IgD-negative memory B cell (primary cell): Measurements from ENCODE around the gene QRICH2. TPM values are rescaled to one million over a fixed set of nuclear protein-coding genes. Genes with fewer than 3 reads are reported as not detected.

Experiments used
- H3K27ac Mint-ChIP-seq, 3 donors: one replicate each; pipeline ENCODE4 v1.8.0; 2020 to 2022; ENCODE audit warnings: mild to moderate bottlenecking in 3 of 3, mixed read lengths in 3 of 3, moderate library complexity in 1 of 3
- H3K27me3 Mint-ChIP-seq: one replicate; pipeline ENCODE4 v1.8.0; 2021; ENCODE audit warnings: mixed read lengths
- H3K36me3 Mint-ChIP-seq: one replicate; pipeline ENCODE4 v1.8.0; 2020; ENCODE audit warnings: mild to moderate bottlenecking, mixed read lengths
- H3K4me1 Mint-ChIP-seq, 3 donors: one replicate each; pipeline ENCODE4 v1.8.0; 2020 to 2022; ENCODE audit warnings: mixed read lengths in 3 of 3, mild to moderate bottlenecking in 1 of 3
- H3K4me3 Mint-ChIP-seq, 4 donors: one replicate each; pipeline ENCODE4 v1.8.0; 2020 to 2022; ENCODE audit warnings: mild to moderate bottlenecking in 4 of 4, mixed read lengths in 4 of 4, moderate library complexity in 3 of 4
- H3K9me3 Mint-ChIP-seq, 3 donors: one replicate each; pipeline ENCODE4 v1.8.0; 2020 to 2021; ENCODE audit warnings: mixed read lengths in 3 of 3, mild to moderate bottlenecking in 1 of 3
- polyA plus RNA-seq: library from polyadenylated mRNA; unstranded; fragments of 300-500 nt; fragmentation: Illumina TruSeq; gene quantifications from one replicate; pipeline ENCODE4 v1.2.3, GENCODE V29; 2021

QRICH2 gene
- polyA plus RNA-seq, 1 donor from 2014 or later: 0.14 TPM

DNA sequence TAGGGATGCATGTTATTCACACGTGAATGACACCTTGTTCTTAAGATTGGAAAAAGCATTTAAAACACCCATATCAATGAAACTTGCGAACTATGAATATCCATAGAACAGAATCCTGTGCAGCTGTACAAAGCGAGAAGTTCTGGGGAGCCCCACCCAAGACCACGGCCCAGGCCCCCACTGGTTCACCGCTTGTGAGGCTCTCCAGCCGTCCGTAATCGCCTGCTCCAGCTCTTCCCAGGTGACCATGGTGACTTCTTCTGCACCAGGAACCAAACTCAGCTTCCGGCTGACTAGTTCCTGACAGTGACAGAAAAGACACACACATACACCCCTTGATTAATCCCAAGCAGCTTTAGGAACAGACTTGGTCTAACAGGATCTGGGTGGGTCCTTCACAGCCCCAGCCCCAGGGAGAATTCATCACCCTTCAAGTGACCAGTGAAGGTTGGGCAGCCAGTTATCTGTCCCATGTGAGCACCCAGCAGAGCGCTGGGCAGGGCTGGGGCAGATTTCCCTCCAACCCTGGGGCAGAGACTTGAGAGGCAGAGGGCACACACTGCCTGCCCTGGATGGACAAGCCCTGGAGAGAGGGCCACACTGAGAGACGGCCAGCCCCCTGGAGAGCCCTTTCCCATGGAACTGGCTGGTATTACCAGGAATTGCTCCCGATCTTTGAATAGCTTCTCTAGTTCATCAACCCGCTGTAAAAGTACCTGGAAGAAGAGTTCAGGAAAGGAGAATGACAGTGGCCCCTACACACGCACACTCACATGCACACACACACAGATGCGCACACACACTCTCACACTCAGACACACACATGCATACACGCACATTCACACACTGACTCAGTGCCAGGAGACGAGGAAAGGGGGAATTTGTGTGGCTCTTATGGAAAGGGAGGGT lies 3.6 kb downstream of the QRICH2 start:
- peak overlapping the region in 1 of 4 donors; percentile 68 for H3K4me3 Mint-ChIP-seq
- H3K27ac Mint-ChIP-seq: peak overlapping the region in 1 of 3 donors; percentile 65
- no peaks in the 10 kb centered on the region for H3K9me3 Mint-ChIP-seq
- peaks cover 0 to 3% (median 0%) of the 10 kb centered on the region in 3 donors for H3K4me1 Mint-ChIP-seq
- H3K27me3 Mint-ChIP-seq: no peaks in the 10 kb centered on the region
- peaks cover 2% of the 10 kb centered on the region for H3K36me3 Mint-ChIP-seq

- Mint-ChIP-seq H3K27ac (no peak overlapping the region), H3K4me3 (no peak overlapping the region)
Measured at GRCh38 chr17:76297436-76297835, 10.6 kb downstream of the QRICH2 start.

DNA sequence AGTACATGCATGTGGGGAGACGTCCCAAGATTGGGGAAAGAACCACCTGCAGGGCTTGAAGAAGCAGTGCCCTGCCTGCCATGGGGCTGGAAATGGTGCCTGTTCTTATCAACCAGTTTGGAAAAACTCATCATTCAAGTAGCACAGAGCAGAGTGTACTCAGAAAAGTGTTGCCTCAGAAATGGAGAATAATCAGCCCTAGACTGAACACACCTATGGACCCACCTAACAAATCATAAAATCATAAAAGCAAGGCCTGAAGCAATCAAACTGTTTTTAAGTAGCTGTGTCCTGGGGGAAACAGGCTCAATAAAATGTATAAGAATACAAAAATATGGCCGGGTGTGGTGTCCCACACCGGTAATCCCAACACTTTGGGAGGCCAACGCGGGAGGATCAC lies 11.2 kb downstream of the QRICH2 start:
- no peaks in the 10 kb centered on the region for H3K9me3 Mint-ChIP-seq
- H3K36me3 Mint-ChIP-seq: no peaks in the 10 kb centered on the region
- H3K4me3 Mint-ChIP-seq: no peak overlapping the region
- no peak overlapping the region for H3K27ac Mint-ChIP-seq
- H3K27me3 Mint-ChIP-seq: no peaks in the 10 kb centered on the region
- peaks cover 0 to 2% (median 0%) of the 10 kb centered on the region in 3 donors for H3K4me1 Mint-ChIP-seq

More at GRCh38 chr17:76297436-76297835, 10.6 kb downstream of the QRICH2 start:
- Mint-ChIP-seq H3K9me3 (no peaks in the 10 kb centered on the region), H3K36me3 (no peaks in the 10 kb centered on the region), H3K27me3 (no peaks in the 10 kb centered on the region), H3K4me1 (peaks cover 0 to 2% (median 0%) of the 10 kb centered on the region in 3 donors)

DNA sequence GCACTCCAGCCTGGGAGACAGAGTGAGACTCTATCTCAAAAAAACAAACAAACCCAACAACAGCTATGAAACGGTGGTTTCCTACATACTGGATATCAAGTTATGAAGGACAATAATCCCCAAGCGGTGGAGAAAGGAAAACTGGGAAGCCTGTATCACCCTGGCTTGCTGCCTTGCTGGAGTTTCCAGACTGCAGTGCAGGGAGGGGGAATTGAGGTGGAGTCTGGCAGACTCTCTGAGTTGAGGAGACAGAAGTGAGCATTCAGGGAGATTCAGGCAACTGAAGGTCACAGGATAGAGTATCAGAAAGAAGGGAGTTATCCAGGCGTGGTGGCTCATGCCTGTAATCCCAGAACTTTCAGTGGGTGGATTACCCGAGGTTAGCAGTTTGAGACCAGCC lies 11.9 kb downstream of the QRICH2 start:
- Mint-ChIP-seq H3K27me3 (no peaks in the 10 kb centered on the region), H3K4me3 (no peak overlapping the region), H3K27ac (peak overlapping the region in 1 of 3 donors; percentile 5), H3K4me1 (peaks cover 0 to 2% (median 0%) of the 10 kb centered on the region in 3 donors), H3K36me3 (no peaks in the 10 kb centered on the region), H3K9me3 (no peaks in the 10 kb centered on the region)

- H3K36me3 Mint-ChIP-seq: no peaks in the 10 kb centered on the region
- no peak overlapping the region for H3K27ac Mint-ChIP-seq
- H3K4me1 Mint-ChIP-seq: no peaks in the 10 kb centered on the region
- no peaks in the 10 kb centered on the region for H3K27me3 Mint-ChIP-seq
- H3K4me3 Mint-ChIP-seq: no peak overlapping the region
- H3K9me3 Mint-ChIP-seq: no peaks in the 10 kb centered on the region
Measured at GRCh38 chr17:76293106-76293505, 15.0 kb downstream of the QRICH2 start.

- Mint-ChIP-seq H3K27me3 (no peaks in the 10 kb centered on the region), H3K36me3 (no peaks in the 10 kb centered on the region), H3K9me3 (no peaks in the 10 kb centered on the region), H3K4me3 (no peak overlapping the region), H3K27ac (peak overlapping the region in 1 of 3 donors; percentile 7), H3K4me1 (no peaks in the 10 kb centered on the region)
Measured at GRCh38 chr17:76292567-76292966, 15.5 kb downstream of the QRICH2 start.

GRCh38 chr17:76281573-76282371 lies 26.3 kb downstream of the QRICH2 start:
- H3K27ac Mint-ChIP-seq: peak overlapping the region in 1 of 3 donors; percentile 67
- H3K27me3 Mint-ChIP-seq: peaks cover 1% of the 10 kb centered on the region
- no peaks in the 10 kb centered on the region for H3K9me3 Mint-ChIP-seq
- H3K36me3 Mint-ChIP-seq: no peaks in the 10 kb centered on the region
- no peak overlapping the region for H3K4me3 Mint-ChIP-seq
- H3K4me1 Mint-ChIP-seq: peaks cover 1 to 5% (median 2%) of the 10 kb centered on the region in 3 donors

- Mint-ChIP-seq H3K4me3 (no peak overlapping the region), H3K4me1 (peaks cover 9 to 10% (median 10%) of the 10 kb centered on the region in 3 donors), H3K9me3 (no peaks in the 10 kb centered on the region), H3K27ac (no peak overlapping the region), H3K27me3 (peaks cover 1% of the 10 kb centered on the region), H3K36me3 (no peaks in the 10 kb centered on the region)
Measured at GRCh38 chr17:76280650-76281049, 27.4 kb downstream of the QRICH2 start.

DNA sequence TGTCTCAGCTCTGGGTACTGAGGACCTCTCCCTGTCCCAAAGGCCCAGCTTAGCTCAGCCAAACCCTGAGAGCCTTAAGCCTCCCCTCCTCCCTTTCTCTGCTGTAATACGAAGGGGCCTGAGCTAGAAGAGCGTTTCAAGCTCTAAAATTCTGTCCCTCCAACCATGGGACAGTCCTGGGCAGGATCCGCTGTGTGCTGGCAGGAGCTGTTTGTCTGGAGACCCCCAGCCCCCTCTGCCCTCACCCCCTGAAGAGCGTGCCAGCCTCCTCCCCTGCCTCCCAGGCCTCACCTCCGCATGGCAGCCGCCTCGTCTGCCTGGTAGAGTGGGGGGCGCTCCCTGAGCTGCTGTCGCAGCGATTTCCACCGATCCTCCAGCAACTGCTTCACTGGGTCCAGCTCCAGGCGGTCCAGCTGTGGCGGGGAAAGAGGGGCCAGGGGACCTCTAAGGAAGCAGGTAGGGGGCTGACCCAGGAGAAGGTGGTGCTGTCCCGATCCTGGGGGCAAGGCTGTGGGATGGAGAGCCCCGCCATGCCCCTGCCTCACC lies 28.3 kb downstream of the QRICH2 start:
- H3K4me1 Mint-ChIP-seq: peaks cover 12 to 18% (median 13%) of the 10 kb centered on the region in 3 donors
- H3K27me3 Mint-ChIP-seq: peaks cover 1% of the 10 kb centered on the region
- H3K27ac Mint-ChIP-seq: peak overlapping the region in 1 of 3 donors; percentile 93
- H3K4me3 Mint-ChIP-seq: peak overlapping the region in 1 of 4 donors; percentile 69
- no peaks in the 10 kb centered on the region for H3K9me3 Mint-ChIP-seq
- no peaks in the 10 kb centered on the region for H3K36me3 Mint-ChIP-seq

GRCh38 chr17:76278952-76279741 lies 28.9 kb downstream of the QRICH2 start:
- Mint-ChIP-seq H3K4me3 (peak overlapping the region in 2 of 4 donors; percentile 28 to 69), H3K27me3 (peaks cover 1% of the 10 kb centered on the region), H3K27ac (peak overlapping the region in 1 of 3 donors; percentile 93), H3K4me1 (peaks cover 14 to 21% (median 19%) of the 10 kb centered on the region in 3 donors), H3K36me3 (no peaks in the 10 kb centered on the region), H3K9me3 (no peaks in the 10 kb centered on the region)

GRCh38 chr17:76278268-76278908 lies 29.7 kb downstream of the QRICH2 start:
- H3K27ac Mint-ChIP-seq: peak overlapping the region in 1 of 3 donors; percentile 93
- no peak overlapping the region for H3K4me3 Mint-ChIP-seq
- H3K27me3 Mint-ChIP-seq: peaks cover 1% of the 10 kb centered on the region
- H3K36me3 Mint-ChIP-seq: no peaks in the 10 kb centered on the region
- H3K4me1 Mint-ChIP-seq: peaks cover 17 to 21% (median 21%) of the 10 kb centered on the region in 3 donors
- no peaks in the 10 kb centered on the region for H3K9me3 Mint-ChIP-seq

DNA sequence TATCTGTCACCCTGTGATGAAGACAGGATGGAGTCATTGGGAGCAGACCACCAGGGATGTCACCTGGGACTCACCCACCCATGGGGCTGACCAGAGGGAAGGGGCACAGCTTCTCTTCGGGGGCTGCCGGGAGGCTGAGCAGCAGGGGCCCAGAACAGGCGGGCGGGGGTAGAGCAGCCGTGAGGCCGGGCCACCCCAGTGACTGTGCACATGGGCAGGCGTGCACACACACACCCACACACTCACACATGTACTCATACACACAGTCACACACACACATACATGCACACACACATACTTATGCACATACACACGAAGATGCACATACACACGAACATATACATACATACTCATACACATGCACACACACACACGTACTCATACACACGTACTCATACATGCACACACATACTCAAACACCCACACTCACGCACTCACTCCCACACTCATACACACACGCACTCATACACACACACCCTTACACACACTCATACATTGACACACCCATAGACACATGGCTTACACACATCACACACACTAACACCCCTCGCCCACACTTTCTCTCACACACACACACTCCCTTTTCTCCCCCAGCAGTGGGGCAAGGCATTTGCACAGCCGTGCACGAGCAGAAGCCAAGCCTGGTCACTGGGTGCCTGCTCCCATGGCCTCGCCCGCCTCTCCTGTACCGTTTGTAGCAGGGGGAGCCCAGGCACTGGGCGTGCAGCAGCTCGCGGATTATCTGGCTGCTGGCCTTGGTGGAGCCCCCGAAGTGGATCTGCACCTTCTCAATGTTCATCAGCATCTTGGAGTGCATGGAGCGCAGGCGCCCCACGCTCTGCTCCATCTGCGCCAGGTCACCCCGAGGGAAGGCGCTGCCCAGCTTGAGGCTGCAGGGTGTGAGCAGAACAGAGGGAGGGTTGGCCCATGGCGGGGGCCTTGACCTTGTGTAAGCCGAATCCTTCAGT lies 30.5 kb downstream of the QRICH2 start:
- H3K4me1 Mint-ChIP-seq: peaks cover 21 to 25% (median 22%) of the 10 kb centered on the region in 3 donors

More for the DNA sequence above, 30.5 kb downstream of the QRICH2 start:
- Mint-ChIP-seq H3K36me3 (no peaks in the 10 kb centered on the region), H3K27me3 (peaks cover 1% of the 10 kb centered on the region), H3K4me3 (no peak overlapping the region), H3K27ac (peak overlapping the region in 2 of 3 donors; percentile 82 to 90), H3K9me3 (no peaks in the 10 kb centered on the region)
